Esophagus muscularis mucosa (tissue), 4 donors: ENCODE data around the gene ATP2A3.

ENCODE experiments used
- CTCF ChIP-seq, 3 experiments: fragments of 200-600 bp in 2 of 3; fragments of 450-650 bp in 1 of 3; sonication (generic) in 2 of 3; IDR thresholded peaks; one replicate each; pipeline ENCODE4 v1.5.1; 2017 to 2019; ENCODE audit warnings: antibody characterized with exemption in 3 of 3, mild to moderate bottlenecking in 2 of 3, moderate library complexity in 1 of 3
- EP300 ChIP-seq: sonication (generic); formaldehyde crosslinking; IDR thresholded peaks from one replicate; pipeline ENCODE4 v1.6.1; 2017; ENCODE audit warnings: antibody characterized with exemption
- POLR2A ChIP-seq: fragments of 450-650 bp; IDR thresholded peaks from one replicate; pipeline ENCODE4 v1.6.1; 2017; ENCODE audit warnings: antibody characterized with exemption, moderate library complexity, mild to moderate bottlenecking, low read depth
- POLR2AphosphoS5 ChIP-seq, 2 donors: sonication (generic); formaldehyde crosslinking; IDR thresholded peaks; one replicate each; pipeline ENCODE4 v1.6.1; 2017; ENCODE audit warnings: antibody characterized with exemption in 2 of 2

- TF ChIP-seq POLR2A (no peak), CTCF (IDR thresholded peaks at IDR 0.05) (no peak), POLR2AphosphoS5 (IDR thresholded peaks at IDR 0.05) (peak; percentile 35 to 62), EP300 (no peak)
Observed at GRCh38 chr17:3978421-3979289, 14.4 kb upstream of the ATP2A3 start.
